Prostate gland (tissue), 2 donors: ENCODE measurements around the gene PLA2G4D. TPM values are rescaled to one million over a fixed set of nuclear protein-coding genes. Genes with fewer than 3 reads are reported as not detected.

Experiments
- DNase-seq: peaks from one replicate; pipeline ENCODE4 v3.0.0-alpha.2; 2019; ENCODE audit warnings: low spot score
- H3K27ac ChIP-seq, 2 donors: fragments of 200-600 bp; sonication (generic); 2 replicates each; pipeline ENCODE4 v1.5.1; 2017 to 2019
- H3K27me3 ChIP-seq: fragments of 200-600 bp; sonication (generic); replicated peaks from 2 replicates; pipeline ENCODE4 v1.5.1; 2019; ENCODE audit not compliant: insufficient read depth
- H3K36me3 ChIP-seq, 2 donors: fragments of 200-600 bp; sonication (generic); 1 replicate in 1 of 2; 2 replicates in 1 of 2; pipeline versions ENCODE4 v1.5.1 to v1.8.1; 2017 to 2019
- H3K4me1 ChIP-seq: fragments of 200-600 bp; sonication (generic); replicated peaks from 2 replicates; pipeline ENCODE4 v1.5.1; 2019
- H3K4me3 ChIP-seq, 2 donors: fragments of 200-600 bp; sonication (generic); 2 replicates each; pipeline ENCODE4 v1.5.1; 2017 to 2019
- H3K9me3 ChIP-seq: fragments of 200-600 bp; sonication (generic); 2 replicates; pipeline ENCODE4 v1.5.1; 2017
- POLR2A ChIP-seq: fragments of 450-650 bp; IDR thresholded peaks from one replicate; pipeline ENCODE4 v1.6.1; 2016; ENCODE audit warnings: antibody characterized with exemption, mild to moderate bottlenecking
- POLR2AphosphoS5 ChIP-seq: sonication (generic); formaldehyde crosslinking; IDR thresholded peaks from one replicate; pipeline ENCODE4 v1.6.1; 2017; ENCODE audit warnings: antibody characterized with exemption
- WGBS: methylation state at CpG from one replicate; pipeline ENCODE4 v1.1.5; 2018; 5-methylcytosine and 5-hydroxymethylcytosine counted together
- intact Hi-C: fragments of 100-400 bp; cut with DNase I; formaldehyde crosslinking; loops from one replicate; pipeline ENCODE4 v1.14.2; 2022
- total RNA-seq, 2 donors: library from RNA; depleted of rRNA; stranded (reverse); fragments of >200 nt; gene quantifications; one replicate each; pipeline ENCODE4 v1.1.0, GENCODE V29; 2016
- TF ChIP-seq, protein P1 (sequence below), 4 experiments: fragments of 200-600 bp in 2 of 4; fragments of 450-650 bp in 2 of 4; sonication (generic) in 2 of 4; IDR thresholded peaks; 1 replicate in 3 of 4; 2 replicates in 1 of 4; pipeline ENCODE4 v1.5.1; 2016 to 2019; ENCODE audit warnings: antibody characterized with exemption in 4 of 4, mild to moderate bottlenecking in 2 of 4, moderate library complexity in 2 of 4

PLA2G4D gene
- total RNA-seq, 2 donors from 2014 or later = 1.5 to 2.1 TPM

DNA sequence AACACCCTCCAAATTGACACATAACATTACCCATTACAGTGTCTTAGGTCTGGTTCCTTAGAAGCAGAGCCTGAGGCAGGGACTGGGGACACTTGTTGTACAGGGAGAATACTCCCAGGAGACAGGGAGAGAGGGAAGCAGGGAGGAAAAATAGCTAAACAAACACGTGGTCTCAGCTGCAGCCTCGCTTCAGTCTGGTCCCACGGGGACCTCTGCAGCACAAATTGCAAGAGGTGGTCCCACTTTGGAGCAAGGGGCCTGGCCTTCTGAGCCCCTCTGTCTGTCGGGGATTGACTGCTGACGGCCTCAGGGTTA is 25.0 kb upstream of the PLA2G4D start:
- peak overlapping the region in 1 of 2 donors; percentile 8 for H3K27ac ChIP-seq
- WGBS = 60% methylated on average over 5 of the region's 5 CpGs

DNA sequence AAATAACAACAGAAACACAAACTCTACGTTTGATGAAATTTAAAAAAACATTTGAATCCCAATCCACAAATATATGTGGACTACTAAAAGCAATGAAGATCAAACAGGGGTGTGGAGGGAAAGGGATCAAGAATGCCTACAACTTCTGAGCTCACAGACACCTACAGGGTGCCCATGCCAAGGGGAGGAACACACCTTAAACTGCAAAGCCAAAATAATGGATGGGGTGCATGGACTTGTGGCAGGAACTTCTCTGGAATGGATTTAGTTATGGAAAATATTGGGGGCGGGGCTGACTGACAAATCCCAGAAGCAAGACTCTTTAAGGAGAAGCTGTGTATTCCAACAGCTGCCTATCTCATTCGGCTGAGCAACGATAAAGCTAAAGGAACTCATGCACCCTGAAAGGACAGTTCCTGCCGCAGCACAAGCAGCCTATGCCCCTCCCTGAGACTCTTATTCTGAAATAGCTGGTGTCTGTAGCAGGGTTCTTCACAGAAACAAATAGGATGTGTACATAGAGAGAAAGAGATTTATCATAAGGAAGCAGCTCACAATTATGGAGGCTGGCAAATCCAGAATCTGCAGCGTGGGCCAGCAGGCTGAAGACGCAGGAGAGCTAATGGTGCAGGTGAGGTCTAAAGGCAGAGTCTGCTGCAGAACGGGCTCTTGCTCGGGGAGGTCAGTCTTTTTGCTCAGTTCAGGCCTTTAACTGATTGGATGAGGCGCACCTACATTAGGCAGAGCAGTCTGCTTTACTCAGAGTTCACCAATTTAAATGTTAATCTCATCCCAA is 24.5 kb upstream of the PLA2G4D start:
- Histone ChIP-seq H3K4me3 (peak overlapping the region; percentile 3 to 5), H3K4me1 (no peaks in the 10 kb centered on the region), H3K36me3 (no peaks in the 10 kb centered on the region), H3K27ac (peak overlapping the region in 1 of 2 donors; percentile 8), H3K9me3 (no peaks in the 10 kb centered on the region), H3K27me3 (no peaks in the 10 kb centered on the region)
- DNase-seq = no peak
- WGBS = 42% methylated on average over 10 of the region's 10 CpGs
- intact Hi-C loops = no loop called here
- TF ChIP-seq POLR2AphosphoS5 = peak; percentile 24
- TF ChIP-seq POLR2A = no peak
- TF ChIP-seq, protein P1, sequence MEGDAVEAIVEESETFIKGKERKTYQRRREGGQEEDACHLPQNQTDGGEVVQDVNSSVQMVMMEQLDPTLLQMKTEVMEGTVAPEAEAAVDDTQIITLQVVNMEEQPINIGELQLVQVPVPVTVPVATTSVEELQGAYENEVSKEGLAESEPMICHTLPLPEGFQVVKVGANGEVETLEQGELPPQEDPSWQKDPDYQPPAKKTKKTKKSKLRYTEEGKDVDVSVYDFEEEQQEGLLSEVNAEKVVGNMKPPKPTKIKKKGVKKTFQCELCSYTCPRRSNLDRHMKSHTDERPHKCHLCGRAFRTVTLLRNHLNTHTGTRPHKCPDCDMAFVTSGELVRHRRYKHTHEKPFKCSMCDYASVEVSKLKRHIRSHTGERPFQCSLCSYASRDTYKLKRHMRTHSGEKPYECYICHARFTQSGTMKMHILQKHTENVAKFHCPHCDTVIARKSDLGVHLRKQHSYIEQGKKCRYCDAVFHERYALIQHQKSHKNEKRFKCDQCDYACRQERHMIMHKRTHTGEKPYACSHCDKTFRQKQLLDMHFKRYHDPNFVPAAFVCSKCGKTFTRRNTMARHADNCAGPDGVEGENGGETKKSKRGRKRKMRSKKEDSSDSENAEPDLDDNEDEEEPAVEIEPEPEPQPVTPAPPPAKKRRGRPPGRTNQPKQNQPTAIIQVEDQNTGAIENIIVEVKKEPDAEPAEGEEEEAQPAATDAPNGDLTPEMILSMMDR (IDR thresholded peaks at IDR 0.05) = peak in 1 of 4 experiments; percentile 2

More for the DNA sequence above, 25.0 kb upstream of the PLA2G4D start:
- DNase-seq = no peak
- Histone ChIP-seq H3K4me1 (no peaks in the 10 kb centered on the region), H3K4me3 (peak overlapping the region; percentile 3 to 5), H3K9me3 (no peaks in the 10 kb centered on the region), H3K27me3 (no peaks in the 10 kb centered on the region), H3K36me3 (no peaks in the 10 kb centered on the region)
- TF ChIP-seq, protein P1 (IDR thresholded peaks at IDR 0.05) = no peak
- TF ChIP-seq POLR2A = no peak
- no peak for TF ChIP-seq POLR2AphosphoS5
- intact Hi-C loops = no loop called here

DNA sequence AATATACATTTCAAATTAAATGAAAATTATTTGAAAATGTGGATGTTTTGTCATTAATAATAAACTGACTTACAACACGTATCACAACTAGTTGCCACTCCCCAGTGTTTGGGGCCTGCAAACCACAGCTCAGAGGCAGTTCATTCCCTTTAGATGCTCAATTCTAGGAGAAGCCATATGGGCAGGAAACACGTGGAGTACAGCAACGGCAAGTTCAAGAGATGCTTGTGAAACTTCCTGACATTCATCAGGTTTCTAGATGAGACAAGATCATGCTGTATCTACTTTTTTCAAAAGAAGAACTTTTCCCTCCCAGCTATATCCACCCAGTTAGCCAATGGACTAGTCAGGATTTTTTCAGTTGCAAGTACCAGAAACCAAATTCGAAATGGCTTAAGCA is 17.6 kb upstream of the PLA2G4D start:
- Histone ChIP-seq H3K4me1 (no peaks in the 10 kb centered on the region), H3K36me3 (no peaks in the 10 kb centered on the region), H3K4me3 (no peak overlapping the region), H3K9me3 (no peaks in the 10 kb centered on the region), H3K27ac (no peak overlapping the region), H3K27me3 (no peaks in the 10 kb centered on the region)
- no peak for DNase-seq
- intact Hi-C loops = no loop called here
- WGBS = 73% methylated on average over 4 of the region's 4 CpGs
- TF ChIP-seq POLR2A (no peak), POLR2AphosphoS5 (no peak)
- TF ChIP-seq, protein P1 (IDR thresholded peaks at IDR 0.05) = no peak

DNA sequence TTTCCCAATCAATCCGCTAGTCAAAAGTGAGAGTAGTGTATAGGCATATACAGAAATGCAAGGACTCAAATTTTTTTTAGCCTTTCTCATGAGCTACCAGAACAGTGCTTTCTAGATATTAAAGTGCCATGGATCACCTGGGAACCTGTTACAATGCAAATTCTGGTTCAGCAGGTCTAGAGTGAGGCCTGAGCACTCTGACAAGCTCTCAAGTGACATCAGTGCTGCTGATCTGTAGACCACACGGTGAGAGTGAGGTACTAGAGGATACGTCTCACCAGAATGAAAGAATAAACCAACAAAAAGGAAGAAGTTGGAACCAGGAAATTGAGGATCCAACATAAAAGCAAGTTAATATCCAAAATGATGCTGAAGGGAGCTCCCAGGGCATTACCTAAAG is 16.0 kb upstream of the PLA2G4D start:
- Histone ChIP-seq H3K36me3 (no peaks in the 10 kb centered on the region), H3K4me3 (no peak overlapping the region), H3K27me3 (no peaks in the 10 kb centered on the region), H3K4me1 (no peaks in the 10 kb centered on the region), H3K9me3 (no peaks in the 10 kb centered on the region), H3K27ac (no peak overlapping the region)
- TF ChIP-seq, protein P1 (IDR thresholded peaks at IDR 0.05) = no peak
- TF ChIP-seq POLR2A (no peak), POLR2AphosphoS5 (no peak)
- intact Hi-C loops = no loop called here
- 60% methylated on average over 3 of the region's 3 CpGs for WGBS
- no peak for DNase-seq

DNA sequence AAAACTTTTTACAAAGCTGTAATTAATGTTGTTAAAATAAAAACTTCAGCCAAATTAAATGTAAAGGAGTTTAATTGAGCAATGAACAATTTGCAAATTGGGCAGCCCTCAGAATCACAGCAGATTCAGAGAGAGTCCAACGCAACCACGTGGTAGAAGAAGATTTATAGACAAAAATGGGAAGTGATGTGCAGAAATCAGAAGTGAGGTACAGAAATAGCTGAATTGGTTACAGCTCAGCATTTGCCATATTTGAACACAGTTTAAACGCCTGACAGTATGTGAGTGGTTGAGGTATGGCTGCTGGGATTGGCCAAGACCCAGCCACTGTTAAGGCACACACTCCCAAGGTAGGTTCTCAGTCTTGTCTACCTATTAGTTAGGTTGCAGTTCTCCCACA is 14.4 kb upstream of the PLA2G4D start:
- intact Hi-C loops = no loop called here
- no peaks in the 10 kb centered on the region for H3K9me3 ChIP-seq
- no peak for DNase-seq
- no peaks in the 10 kb centered on the region for H3K36me3 ChIP-seq
- 74% methylated on average over 3 of the region's 3 CpGs for WGBS
- TF ChIP-seq POLR2A (no peak), POLR2AphosphoS5 (no peak)
- TF ChIP-seq, protein P1 (IDR thresholded peaks at IDR 0.05) = no peak
- H3K27me3 ChIP-seq = no peaks in the 10 kb centered on the region
- H3K27ac ChIP-seq = no peak overlapping the region
- no peak overlapping the region for H3K4me3 ChIP-seq
- no peaks in the 10 kb centered on the region for H3K4me1 ChIP-seq
